Lower leg skin (tissue), 3 donors: ENCODE data around the gene WWOX.

Experiments
- CTCF ChIP-seq, 3 donors: fragments of 450-650 bp; IDR thresholded peaks; one replicate each; pipeline ENCODE4 v1.5.1; 2016; ENCODE audit warnings: antibody characterized with exemption in 3 of 3, mild to moderate bottlenecking in 3 of 3, moderate library complexity in 2 of 3
- POLR2A ChIP-seq, 2 donors: fragments of 450-650 bp; IDR thresholded peaks; one replicate each; pipeline ENCODE4 v1.6.1; 2016 to 2017; ENCODE audit warnings: antibody characterized with exemption in 2 of 2, mild to moderate bottlenecking in 1 of 2, moderate library complexity in 1 of 2

- no peak for TF ChIP-seq POLR2A (IDR thresholded peaks at IDR 0.05)
- no peak for TF ChIP-seq CTCF (IDR thresholded peaks at IDR 0.05)
Measured at GRCh38 chr16:79131321-79132075, 1032.0 kb downstream of the WWOX start.
